Nephron progenitor cell (in vitro differentiated cells): ENCODE measurements around the gene GPR82.

Experiments
- DNase-seq: peaks from one replicate; pipeline ENCODE4 v3.0.0; 2021
- H3K27ac Mint-ChIP-seq: 2 replicates; pipeline ENCODE4 v1.8.0; 2021; ENCODE audit warnings: mild to moderate bottlenecking, moderate library complexity, mixed read lengths
- H3K27me3 Mint-ChIP-seq: 2 replicates; pipeline ENCODE4 v1.8.0; 2021; ENCODE audit warnings: mild to moderate bottlenecking, low read depth, mixed read lengths; ENCODE audit not compliant: poor library complexity
- H3K36me3 Mint-ChIP-seq: 2 replicates; pipeline ENCODE4 v1.8.0; 2021; ENCODE audit warnings: low read depth, mixed read lengths
- H3K4me1 Mint-ChIP-seq: 2 replicates; pipeline ENCODE4 v1.8.0; 2021; ENCODE audit warnings: mixed read lengths
- H3K4me3 Mint-ChIP-seq: 2 replicates; pipeline ENCODE4 v1.8.0; 2021; ENCODE audit warnings: mild to moderate bottlenecking, moderate library complexity, mixed read lengths
- H3K9me3 Mint-ChIP-seq: 2 replicates; pipeline ENCODE4 v1.8.0; 2021; ENCODE audit warnings: mild to moderate bottlenecking, moderate library complexity, mixed read lengths
- CTCF ChIP-seq: fragments of 200-600 bp; sonication (generic); IDR thresholded peaks from 2 replicates; pipeline ENCODE4 v1.5.0; 2021; ENCODE audit warnings: antibody characterized with exemption

GPR82 gene

GRCh38 chrX:41722214-41722613 lies 1.8 kb upstream of the GPR82 start:
- TF ChIP-seq CTCF: no peak
- Mint-ChIP-seq H3K9me3 (peaks cover 40% of the 10 kb centered on the region), H3K4me3 (no peak overlapping the region), H3K27me3 (peaks cover 1% of the 10 kb centered on the region), H3K27ac (no peak overlapping the region), H3K4me1 (peaks cover 21% of the 10 kb centered on the region), H3K36me3 (peaks cover 45% of the 10 kb centered on the region)
- no peak for DNase-seq

- DNase-seq: no peak
- Mint-ChIP-seq H3K27me3 (no peaks in the 10 kb centered on the region), H3K36me3 (peaks cover 39% of the 10 kb centered on the region), H3K4me3 (no peak overlapping the region), H3K9me3 (peaks cover 35% of the 10 kb centered on the region), H3K4me1 (peaks cover 17% of the 10 kb centered on the region), H3K27ac (no peak overlapping the region)
- TF ChIP-seq CTCF: no peak
Observed at GRCh38 chrX:41722816-41723618, 964 bp upstream of the GPR82 start.

GRCh38 chrX:41728125-41728524 lies 4.1 kb downstream of the GPR82 start:
- no peak for DNase-seq
- H3K4me3 Mint-ChIP-seq: no peak overlapping the region
- no peaks in the 10 kb centered on the region for H3K9me3 Mint-ChIP-seq
- TF ChIP-seq CTCF: no peak
- no peaks in the 10 kb centered on the region for H3K36me3 Mint-ChIP-seq
- no peaks in the 10 kb centered on the region for H3K27me3 Mint-ChIP-seq
- no peaks in the 10 kb centered on the region for H3K4me1 Mint-ChIP-seq
- H3K27ac Mint-ChIP-seq: no peak overlapping the region

GRCh38 chrX:41730081-41730480 lies 6.1 kb downstream of the GPR82 start:
- no peaks in the 10 kb centered on the region for H3K36me3 Mint-ChIP-seq
- no peak for TF ChIP-seq CTCF
- DNase-seq: no peak
- H3K27me3 Mint-ChIP-seq: no peaks in the 10 kb centered on the region
- no peak overlapping the region for H3K27ac Mint-ChIP-seq
- H3K4me1 Mint-ChIP-seq: no peaks in the 10 kb centered on the region
- no peak overlapping the region for H3K4me3 Mint-ChIP-seq
- no peaks in the 10 kb centered on the region for H3K9me3 Mint-ChIP-seq

- Mint-ChIP-seq H3K9me3 (peaks cover 8% of the 10 kb centered on the region), H3K36me3 (peaks cover 7% of the 10 kb centered on the region), H3K4me1 (no peaks in the 10 kb centered on the region), H3K27ac (peak overlapping the region; percentile 24), H3K4me3 (no peak overlapping the region), H3K27me3 (no peaks in the 10 kb centered on the region)
- DNase-seq: no peak
- no peak for TF ChIP-seq CTCF
Observed at GRCh38 chrX:41732260-41732659, 8.3 kb downstream of the GPR82 start.

- H3K36me3 Mint-ChIP-seq: peaks cover 7% of the 10 kb centered on the region
- peak overlapping the region; percentile 78 for H3K27ac Mint-ChIP-seq
- H3K4me1 Mint-ChIP-seq: no peaks in the 10 kb centered on the region
- no peak for TF ChIP-seq CTCF
- no peak for DNase-seq
- H3K9me3 Mint-ChIP-seq: peaks cover 8% of the 10 kb centered on the region
- H3K4me3 Mint-ChIP-seq: no peak overlapping the region
- no peaks in the 10 kb centered on the region for H3K27me3 Mint-ChIP-seq
Observed at GRCh38 chrX:41733939-41734338, 10.0 kb downstream of the GPR82 start.
